Esophagus muscularis mucosa (tissue), 4 donors: ENCODE results near the gene LRP1.

Experiments
- CTCF ChIP-seq, 3 experiments: fragments of 200-600 bp in 2 of 3; fragments of 450-650 bp in 1 of 3; sonication (generic) in 2 of 3; IDR thresholded peaks; one replicate each; pipeline ENCODE4 v1.5.1; 2017 to 2019; ENCODE audit warnings: antibody characterized with exemption in 3 of 3, mild to moderate bottlenecking in 2 of 3, moderate library complexity in 1 of 3
- EP300 ChIP-seq: sonication (generic); formaldehyde crosslinking; IDR thresholded peaks from one replicate; pipeline ENCODE4 v1.6.1; 2017; ENCODE audit warnings: antibody characterized with exemption
- POLR2A ChIP-seq: fragments of 450-650 bp; IDR thresholded peaks from one replicate; pipeline ENCODE4 v1.6.1; 2017; ENCODE audit warnings: antibody characterized with exemption, moderate library complexity, mild to moderate bottlenecking, low read depth
- POLR2AphosphoS5 ChIP-seq, 2 donors: sonication (generic); formaldehyde crosslinking; IDR thresholded peaks; one replicate each; pipeline ENCODE4 v1.6.1; 2017; ENCODE audit warnings: antibody characterized with exemption in 2 of 2

- TF ChIP-seq CTCF (IDR thresholded peaks at IDR 0.05) (no peak), POLR2AphosphoS5 (IDR thresholded peaks at IDR 0.05) (no peak), POLR2A (no peak), EP300 (no peak)
These were observed 102.3 kb downstream of the LRP1 start for GRCh38 chr12:57230381-57231155.
